GM10266 (cell line): ENCODE results near the gene AMZ1.

ENCODE experiments used
- DNase-seq: peaks from one replicate; pipeline ENCODE4 v3.0.0; 2012; ENCODE audit errors: extremely low spot score
- CTCF ChIP-seq: IDR thresholded peaks from 2 replicates; pipeline ENCODE4 v1.5.1; 2012; ENCODE audit warnings: mild to moderate bottlenecking, low read depth; ENCODE audit not compliant: control insufficient read depth, insufficient read depth; ENCODE audit errors: missing control alignments

AMZ1 gene

GRCh38 chr7:2750004-2750407 is 62.0 kb downstream of the AMZ1 start:
- TF ChIP-seq CTCF = no peak
- DNase-seq = no peak

GRCh38 chr7:2751086-2751485 is 63.1 kb downstream of the AMZ1 start:
- TF ChIP-seq CTCF = no peak
- DNase-seq = no peak

- TF ChIP-seq CTCF = no peak
- no peak for DNase-seq
These were observed 65.1 kb downstream of the AMZ1 start for GRCh38 chr7:2753148-2753547.

GRCh38 chr7:2754086-2754485 is 66.1 kb downstream of the AMZ1 start:
- no peak for TF ChIP-seq CTCF
- DNase-seq = no peak

GRCh38 chr7:2754912-2755311 is 66.9 kb downstream of the AMZ1 start:
- no peak for TF ChIP-seq CTCF
- no peak for DNase-seq

- no peak for TF ChIP-seq CTCF
These were observed 67.5 kb downstream of the AMZ1 start for GRCh38 chr7:2755531-2755930.

GRCh38 chr7:2757361-2757903 is 69.4 kb downstream of the AMZ1 start:
- TF ChIP-seq CTCF = no peak
- no peak for DNase-seq

More at GRCh38 chr7:2755531-2755930, 67.5 kb downstream of the AMZ1 start:
- DNase-seq = no peak
